ENCODE data around the gene LRRC31.

LRRC31 gene

GRCh38 chr3:169855514-169855913 lies 14.2 kb downstream of the LRRC31 start:
- Histone ChIP-seq H4K91ac (ENCODE audit: low read length) (no peak overlapping the region), H3K18ac (ENCODE audit: low read depth in 1 of 2, low read length in 2 of 2) (no peak overlapping the region), H3K27me3 (ENCODE audit: control insufficient read depth in 1 of 2, insufficient read depth in 1 of 2, low read length in 2 of 2) (peaks cover 24 to 39% of the 10 kb centered on the region in 2 experiments), H2BK12ac (ENCODE audit: low read length in 2 of 2) (no peak overlapping the region), H3K9ac (ENCODE audit: low read length) (no peak overlapping the region), H3K23ac (ENCODE audit: low read length in 2 of 2) (no peak overlapping the region), H3K4me1 (ENCODE audit: control insufficient read depth, insufficient read depth, low read depth, low read length) (peaks cover 2% of the 10 kb centered on the region), H4K8ac (ENCODE audit: low read length) (no peak overlapping the region), H3K79me1 (replicated peaks; ENCODE audit: low read length, poor library complexity, severe bottlenecking) (no peaks in the 10 kb centered on the region), H3K36me3 (ENCODE audit: control insufficient read depth in 1 of 2, insufficient read depth in 2 of 2, low read depth in 1 of 2, low read length in 2 of 2) (no peaks in the 10 kb centered on the region), H3K4ac (ENCODE audit: low read depth in 1 of 2, low read length in 2 of 2) (no peak overlapping the region), H2AFZ (ENCODE audit: low read depth, low read length) (no peak overlapping the region), H2BK5ac (ENCODE audit: low read depth, low read length, poor library complexity, severe bottlenecking) (no peak overlapping the region), H3K27ac (ENCODE audit: low read length, poor library complexity, severe bottlenecking) (no peak overlapping the region), H2BK120ac (ENCODE audit: low read depth, low read length) (no peak overlapping the region), H2BK15ac (ENCODE audit: low read depth, poor library complexity, severe bottlenecking) (no peak overlapping the region), H3K14ac (ENCODE audit: low read length in 2 of 2) (no peak overlapping the region), H3K4me3 (ENCODE audit: insufficient read depth in 1 of 2, low read depth in 1 of 2, low read length in 2 of 2) (no peak overlapping the region), H3K4me2 (ENCODE audit: low read length, poor library complexity, severe bottlenecking) (no peak overlapping the region), H3K9me3 (ENCODE audit: control insufficient read depth, low read length) (peaks cover 2% of the 10 kb centered on the region), H2AK5ac (ENCODE audit: low read length, severe bottlenecking) (no peak overlapping the region)
- no peak for DNase-seq
- no CpG with 5 or more reads among the region's 3 CpGs for WGBS

GRCh38 chr3:169850618-169851017 lies 19.1 kb downstream of the LRRC31 start:
- H3K36me3 ChIP-seq (ENCODE audit: control insufficient read depth in 1 of 2, insufficient read depth in 2 of 2, low read depth in 1 of 2, low read length in 2 of 2): no peaks in the 10 kb centered on the region
- no peak overlapping the region for H4K91ac ChIP-seq (ENCODE audit: low read length)
- H3K18ac ChIP-seq (ENCODE audit: low read depth in 1 of 2, low read length in 2 of 2): no peak overlapping the region
- H3K23ac ChIP-seq (ENCODE audit: low read length in 2 of 2): no peak overlapping the region
- H2BK15ac ChIP-seq (ENCODE audit: low read depth, poor library complexity, severe bottlenecking): no peak overlapping the region
- no peaks in the 10 kb centered on the region for H3K79me1 ChIP-seq (replicated peaks; ENCODE audit: low read length, poor library complexity, severe bottlenecking)
- no peak overlapping the region for H2BK120ac ChIP-seq (ENCODE audit: low read depth, low read length)
- no peak overlapping the region for H3K9ac ChIP-seq (ENCODE audit: low read length)
- H2BK5ac ChIP-seq (ENCODE audit: low read depth, low read length, poor library complexity, severe bottlenecking): no peak overlapping the region
- H3K27me3 ChIP-seq (ENCODE audit: control insufficient read depth in 1 of 2, insufficient read depth in 1 of 2, low read length in 2 of 2): peaks cover 5 to 27% of the 10 kb centered on the region in 2 experiments
- H2AFZ ChIP-seq (ENCODE audit: low read depth, low read length): no peak overlapping the region
- no peak overlapping the region for H3K14ac ChIP-seq (ENCODE audit: low read length in 2 of 2)
- H4K8ac ChIP-seq (ENCODE audit: low read length): no peak overlapping the region
- peaks cover 8% of the 10 kb centered on the region for H3K4me1 ChIP-seq (ENCODE audit: control insufficient read depth, insufficient read depth, low read depth, low read length)
- no peak overlapping the region for H3K27ac ChIP-seq (ENCODE audit: low read length, poor library complexity, severe bottlenecking)
- no peaks in the 10 kb centered on the region for H3K9me3 ChIP-seq (ENCODE audit: control insufficient read depth, low read length)
- no peak for DNase-seq
- no peak overlapping the region for H3K4ac ChIP-seq (ENCODE audit: low read depth in 1 of 2, low read length in 2 of 2)
- H3K4me2 ChIP-seq (ENCODE audit: low read length, poor library complexity, severe bottlenecking): no peak overlapping the region
- no peak overlapping the region for H3K4me3 ChIP-seq (ENCODE audit: insufficient read depth in 1 of 2, low read depth in 1 of 2, low read length in 2 of 2)
- H2AK5ac ChIP-seq (ENCODE audit: low read length, severe bottlenecking): no peak overlapping the region
- H2BK12ac ChIP-seq (ENCODE audit: low read length in 2 of 2): no peak overlapping the region

- Histone ChIP-seq H3K23ac (ENCODE audit: low read length in 2 of 2) (no peak overlapping the region), H3K36me3 (ENCODE audit: control insufficient read depth in 1 of 2, insufficient read depth in 2 of 2, low read depth in 1 of 2, low read length in 2 of 2) (no peaks in the 10 kb centered on the region), H3K27ac (ENCODE audit: low read length, poor library complexity, severe bottlenecking) (no peak overlapping the region), H2BK15ac (ENCODE audit: low read depth, poor library complexity, severe bottlenecking) (no peak overlapping the region), H3K14ac (ENCODE audit: low read length in 2 of 2) (no peak overlapping the region), H3K18ac (ENCODE audit: low read depth in 1 of 2, low read length in 2 of 2) (no peak overlapping the region), H3K4me3 (ENCODE audit: insufficient read depth in 1 of 2, low read depth in 1 of 2, low read length in 2 of 2) (no peak overlapping the region), H3K4ac (ENCODE audit: low read depth in 1 of 2, low read length in 2 of 2) (no peak overlapping the region), H2AK5ac (ENCODE audit: low read length, severe bottlenecking) (no peak overlapping the region), H2BK12ac (ENCODE audit: low read length in 2 of 2) (no peak overlapping the region), H3K4me1 (ENCODE audit: control insufficient read depth, insufficient read depth, low read depth, low read length) (peaks cover 7% of the 10 kb centered on the region), H4K8ac (ENCODE audit: low read length) (no peak overlapping the region), H2BK120ac (ENCODE audit: low read depth, low read length) (no peak overlapping the region), H2BK5ac (ENCODE audit: low read depth, low read length, poor library complexity, severe bottlenecking) (no peak overlapping the region), H3K4me2 (ENCODE audit: low read length, poor library complexity, severe bottlenecking) (no peak overlapping the region), H3K79me1 (replicated peaks; ENCODE audit: low read length, poor library complexity, severe bottlenecking) (no peaks in the 10 kb centered on the region), H3K9ac (ENCODE audit: low read length) (no peak overlapping the region), H4K91ac (ENCODE audit: low read length) (no peak overlapping the region), H3K9me3 (ENCODE audit: control insufficient read depth, low read length) (no peaks in the 10 kb centered on the region), H3K27me3 (ENCODE audit: control insufficient read depth in 1 of 2, insufficient read depth in 1 of 2, low read length in 2 of 2) (peaks cover 1 to 15% of the 10 kb centered on the region in 2 experiments), H2AFZ (ENCODE audit: low read depth, low read length) (no peak overlapping the region)
- 100% methylated on average over 2 of the region's 3 CpGs for WGBS
- DNase-seq: no peak
Measured at GRCh38 chr3:169848741-169849140, 21.0 kb downstream of the LRRC31 start.

GRCh38 chr3:169847896-169848295 lies 21.8 kb downstream of the LRRC31 start:
- Histone ChIP-seq H3K27ac (ENCODE audit: low read length, poor library complexity, severe bottlenecking) (no peak overlapping the region), H3K14ac (ENCODE audit: low read length in 2 of 2) (no peak overlapping the region), H3K23ac (ENCODE audit: low read length in 2 of 2) (no peak overlapping the region), H3K18ac (ENCODE audit: low read depth in 1 of 2, low read length in 2 of 2) (no peak overlapping the region), H2AK5ac (ENCODE audit: low read length, severe bottlenecking) (no peak overlapping the region), H2BK12ac (ENCODE audit: low read length in 2 of 2) (no peak overlapping the region), H3K4me3 (ENCODE audit: insufficient read depth in 1 of 2, low read depth in 1 of 2, low read length in 2 of 2) (no peak overlapping the region), H3K4ac (ENCODE audit: low read depth in 1 of 2, low read length in 2 of 2) (no peak overlapping the region), H2BK15ac (ENCODE audit: low read depth, poor library complexity, severe bottlenecking) (no peak overlapping the region), H3K27me3 (ENCODE audit: control insufficient read depth in 1 of 2, insufficient read depth in 1 of 2, low read length in 2 of 2) (peaks cover 0 to 10% of the 10 kb centered on the region in 2 experiments), H3K79me1 (replicated peaks; ENCODE audit: low read length, poor library complexity, severe bottlenecking) (no peaks in the 10 kb centered on the region), H2BK120ac (ENCODE audit: low read depth, low read length) (no peak overlapping the region), H3K36me3 (ENCODE audit: control insufficient read depth in 1 of 2, insufficient read depth in 2 of 2, low read depth in 1 of 2, low read length in 2 of 2) (no peaks in the 10 kb centered on the region), H3K4me2 (ENCODE audit: low read length, poor library complexity, severe bottlenecking) (no peak overlapping the region), H2BK5ac (ENCODE audit: low read depth, low read length, poor library complexity, severe bottlenecking) (no peak overlapping the region), H4K8ac (ENCODE audit: low read length) (no peak overlapping the region), H3K4me1 (ENCODE audit: control insufficient read depth, insufficient read depth, low read depth, low read length) (peaks cover 7% of the 10 kb centered on the region), H4K91ac (ENCODE audit: low read length) (no peak overlapping the region), H2AFZ (ENCODE audit: low read depth, low read length) (no peak overlapping the region), H3K9me3 (ENCODE audit: control insufficient read depth, low read length) (no peaks in the 10 kb centered on the region), H3K9ac (ENCODE audit: low read length) (no peak overlapping the region)
- no peak for DNase-seq
- 85% methylated on average over 4 of the region's 4 CpGs for WGBS

Measured in mesenchymal stem cell (in vitro differentiated cells and primary cell).